Thyroid gland (tissue), 4 donors: Measurements from ENCODE around the gene MARK3. TPM values are rescaled to one million over a fixed set of nuclear protein-coding genes. Genes with fewer than 3 reads are reported as not detected.

ENCODE experiments used
- DNase-seq, 2 donors: peaks; one replicate each; pipeline ENCODE4 v3.0.0-alpha.2; 2019
- H3K27ac ChIP-seq, 3 donors: fragments of 200-600 bp; sonication (generic); 1 replicate in 2 of 3; 2 replicates in 1 of 3; pipeline ENCODE4 v1.5.1; 2016 to 2019; ENCODE audit warnings: mild to moderate bottlenecking in 1 of 3, moderate library complexity in 1 of 3
- H3K27me3 ChIP-seq: fragments of 200-600 bp; sonication (generic); one replicate; pipeline ENCODE4 v1.5.1; 2019
- H3K36me3 ChIP-seq, 2 donors: fragments of 200-600 bp; sonication (generic); one replicate each; pipeline ENCODE4 v1.5.1; 2016 to 2019
- H3K4me1 ChIP-seq, 2 donors: fragments of 200-600 bp; sonication (generic); one replicate each; pipeline ENCODE4 v1.5.1; 2017 to 2019
- H3K4me3 ChIP-seq, 3 donors: fragments of 200-600 bp; sonication (generic); replicated peaks in 1 of 3; 1 replicate in 2 of 3; 2 replicates in 1 of 3; pipeline ENCODE4 v1.5.1; 2016; ENCODE audit warnings: mild to moderate bottlenecking in 1 of 3
- H3K9me3 ChIP-seq: fragments of 200-600 bp; sonication (generic); one replicate; pipeline ENCODE4 v1.5.1; 2017
- CTCF ChIP-seq, 6 experiments: fragments of 200-600 bp in 3 of 6; fragments of 450-650 bp in 3 of 6; sonication (generic) in 3 of 6; IDR thresholded peaks; one replicate each; pipeline ENCODE4 v1.5.1; 2016 to 2019; ENCODE audit warnings: antibody characterized with exemption in 6 of 6, mild to moderate bottlenecking in 2 of 6, inconsistent platforms in 1 of 6, moderate library complexity in 1 of 6
- POLR2A ChIP-seq, 2 donors: fragments of 450-650 bp; IDR thresholded peaks; one replicate each; pipeline ENCODE4 v1.6.1; 2017; ENCODE audit warnings: antibody characterized with exemption in 2 of 2, mild to moderate bottlenecking in 2 of 2, moderate library complexity in 1 of 2
- WGBS, 2 donors: methylation state at CpG; one replicate each; pipeline ENCODE4 v1.1.5; 2017; 5-methylcytosine and 5-hydroxymethylcytosine counted together
- intact Hi-C: fragments of 100-400 bp; cut with DNase I; formaldehyde crosslinking; loops from one replicate; pipeline ENCODE4 v1.15.1; 2023
- total RNA-seq, 4 donors: library from RNA; depleted of rRNA; stranded (reverse); fragments of >200 nt; gene quantifications; one replicate each; pipeline ENCODE4 v1.2.3, GENCODE V29; 2016

The MARK3 gene
- total RNA-seq, 4 donors from 2014 or later: 105 to 164 (median 114) TPM

GRCh38 chr14:103531421-103532215 lies 146.4 kb downstream of the MARK3 start:
- 92 to 93% methylated on average over 15 of the region's 15 CpGs for WGBS, 2 donors

GRCh38 chr14:103532216-103533136 lies 147.3 kb downstream of the MARK3 start:
- no peaks in the 10 kb centered on the region for H3K27me3 ChIP-seq
- peaks cover 23 to 26% of the 10 kb centered on the region in 2 donors for H3K4me1 ChIP-seq
- 92 to 96% methylated on average over 7 to 11 of the region's 32 CpGs for WGBS, 2 donors
- H3K4me3 ChIP-seq: no peak overlapping the region
- no peaks in the 10 kb centered on the region for H3K9me3 ChIP-seq
- no peaks in the 10 kb centered on the region for H3K36me3 ChIP-seq
- no peak overlapping the region for H3K27ac ChIP-seq
- TF ChIP-seq POLR2A (IDR thresholded peaks at IDR 0.05): no peak
- TF ChIP-seq CTCF (IDR thresholded peaks at IDR 0.05): no peak
- no peak for DNase-seq
- intact Hi-C loops: no loop called here

More at GRCh38 chr14:103531421-103532215, 146.4 kb downstream of the MARK3 start:
- H3K4me1 ChIP-seq: peaks cover 23 to 31% of the 10 kb centered on the region in 2 donors
- intact Hi-C loops: no loop called here
- TF ChIP-seq CTCF (IDR thresholded peaks at IDR 0.05) (no peak), POLR2A (IDR thresholded peaks at IDR 0.05) (no peak)
- H3K27me3 ChIP-seq: no peaks in the 10 kb centered on the region
- no peak for DNase-seq
- no peaks in the 10 kb centered on the region for H3K36me3 ChIP-seq
- no peak overlapping the region for H3K4me3 ChIP-seq
- no peak overlapping the region for H3K27ac ChIP-seq
- H3K9me3 ChIP-seq: no peaks in the 10 kb centered on the region

- Histone ChIP-seq H3K27ac (no peak overlapping the region), H3K27me3 (no peaks in the 10 kb centered on the region), H3K9me3 (no peaks in the 10 kb centered on the region), H3K4me3 (no peak overlapping the region), H3K36me3 (no peaks in the 10 kb centered on the region), H3K4me1 (peaks cover 14 to 22% of the 10 kb centered on the region in 2 donors)
- intact Hi-C loops: no loop called here
- TF ChIP-seq CTCF (IDR thresholded peaks at IDR 0.05) (no peak), POLR2A (IDR thresholded peaks at IDR 0.05) (no peak)
- no peak for DNase-seq
- WGBS, 2 donors: 88 to 94% methylated on average over 12 to 14 of the region's 23 CpGs
Measured at GRCh38 chr14:103533137-103533998, 148.2 kb downstream of the MARK3 start.

- intact Hi-C loops: no loop called here
- no peak for DNase-seq
- H3K4me1 ChIP-seq: peaks cover 16 to 26% of the 10 kb centered on the region in 2 donors
- no peak overlapping the region for H3K4me3 ChIP-seq
- H3K27me3 ChIP-seq: no peaks in the 10 kb centered on the region
- TF ChIP-seq CTCF (IDR thresholded peaks at IDR 0.05) (no peak), POLR2A (IDR thresholded peaks at IDR 0.05) (no peak)
- 89 to 100% methylated on average over 6 to 9 of the region's 25 CpGs for WGBS, 2 donors
- no peaks in the 10 kb centered on the region for H3K36me3 ChIP-seq
- no peaks in the 10 kb centered on the region for H3K9me3 ChIP-seq
- no peak overlapping the region for H3K27ac ChIP-seq
Measured at GRCh38 chr14:103533999-103534575, 148.9 kb downstream of the MARK3 start.
